GM13977 (cell line): ENCODE data around the gene CYTH4.

Experiments
- DNase-seq: peaks from one replicate; pipeline ENCODE4 v3.0.0; 2012; ENCODE audit warnings: low spot score
- in situ Hi-C: fragments of 300-500 bp; cut with MboI; formaldehyde crosslinking; loops from one replicate; pipeline ENCODE4 v1.12.0; 2022; ENCODE audit warnings: low sequenced_read_pairs, low pct_unique_long_range_greater_than_20kb, mixed read lengths, inconsistent platforms; ENCODE audit not compliant: unreplicated experiment
- TF ChIP-seq, protein P1 (sequence below): IDR thresholded peaks from 2 replicates; pipeline ENCODE4 v1.5.1; 2012; ENCODE audit warnings: mild to moderate bottlenecking, control low read depth; ENCODE audit not compliant: insufficient read depth; ENCODE audit errors: extremely low read depth, missing control alignments

CYTH4 gene

GRCh38 chr22:37362621-37363020 lies 80.3 kb downstream of the CYTH4 start:
- in situ Hi-C loops: no loop called here
- TF ChIP-seq, protein P1, sequence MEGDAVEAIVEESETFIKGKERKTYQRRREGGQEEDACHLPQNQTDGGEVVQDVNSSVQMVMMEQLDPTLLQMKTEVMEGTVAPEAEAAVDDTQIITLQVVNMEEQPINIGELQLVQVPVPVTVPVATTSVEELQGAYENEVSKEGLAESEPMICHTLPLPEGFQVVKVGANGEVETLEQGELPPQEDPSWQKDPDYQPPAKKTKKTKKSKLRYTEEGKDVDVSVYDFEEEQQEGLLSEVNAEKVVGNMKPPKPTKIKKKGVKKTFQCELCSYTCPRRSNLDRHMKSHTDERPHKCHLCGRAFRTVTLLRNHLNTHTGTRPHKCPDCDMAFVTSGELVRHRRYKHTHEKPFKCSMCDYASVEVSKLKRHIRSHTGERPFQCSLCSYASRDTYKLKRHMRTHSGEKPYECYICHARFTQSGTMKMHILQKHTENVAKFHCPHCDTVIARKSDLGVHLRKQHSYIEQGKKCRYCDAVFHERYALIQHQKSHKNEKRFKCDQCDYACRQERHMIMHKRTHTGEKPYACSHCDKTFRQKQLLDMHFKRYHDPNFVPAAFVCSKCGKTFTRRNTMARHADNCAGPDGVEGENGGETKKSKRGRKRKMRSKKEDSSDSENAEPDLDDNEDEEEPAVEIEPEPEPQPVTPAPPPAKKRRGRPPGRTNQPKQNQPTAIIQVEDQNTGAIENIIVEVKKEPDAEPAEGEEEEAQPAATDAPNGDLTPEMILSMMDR: no peak
- no peak for DNase-seq

GRCh38 chr22:37363261-37363992 lies 81.1 kb downstream of the CYTH4 start:
- in situ Hi-C loops: no loop called here
- no peak for DNase-seq
- TF ChIP-seq, protein P1: no peak
